GM06990 (cell line): ENCODE data around the gene ESR1.

Experiments used
- DNase-seq: peaks from one replicate; pipeline ENCODE4 v3.0.0-alpha.2; 2011; ENCODE audit not compliant: insufficient read length; ENCODE audit errors: extremely low read depth
- H3K27me3 ChIP-seq: replicated peaks from 2 replicates; pipeline ENCODE4 v1.6.0; 2011; ENCODE audit warnings: low read length; ENCODE audit not compliant: control insufficient read depth, insufficient read depth
- H3K36me3 ChIP-seq: 2 replicates; pipeline ENCODE4 v1.5.1; 2011; ENCODE audit warnings: low read length; ENCODE audit not compliant: control insufficient read depth, insufficient read depth
- H3K4me3 ChIP-seq: replicated peaks from 2 replicates; pipeline ENCODE4 v1.5.1; 2011; ENCODE audit warnings: low read depth, mild to moderate bottlenecking, control low read depth, low read length
- CTCF ChIP-seq: IDR thresholded peaks from 2 replicates; pipeline ENCODE4 v1.5.1; 2011; ENCODE audit warnings: low read length, control low read depth, mild to moderate bottlenecking, inconsistent platforms; ENCODE audit not compliant: insufficient read depth, poor library complexity, severe bottlenecking

ESR1 gene

GRCh38 chr6:152052061-152052460 lies 244.6 kb downstream of the ESR1 start:
- DNase-seq: no peak
- Histone ChIP-seq H3K27me3 (no peaks in the 10 kb centered on the region; the same call in 1 of the 2 replicates), H3K4me3 (no peak overlapping the region), H3K36me3 (no peaks in the 10 kb centered on the region)
- no peak for TF ChIP-seq CTCF

GRCh38 chr6:152053332-152053731 lies 245.8 kb downstream of the ESR1 start:
- no peak for DNase-seq
- H3K4me3 ChIP-seq: no peak overlapping the region
- H3K27me3 ChIP-seq: no peaks in the 10 kb centered on the region; the same call in 1 of the 2 replicates
- H3K36me3 ChIP-seq: no peaks in the 10 kb centered on the region
- no peak for TF ChIP-seq CTCF

- DNase-seq: no peak
- TF ChIP-seq CTCF: no peak
- no peaks in the 10 kb centered on the region; the same call in 1 of the 2 replicates for H3K27me3 ChIP-seq
- H3K4me3 ChIP-seq: no peak overlapping the region
- H3K36me3 ChIP-seq: no peaks in the 10 kb centered on the region
Observed at GRCh38 chr6:152054441-152054840, 247.0 kb downstream of the ESR1 start.

- Histone ChIP-seq H3K4me3 (no peak overlapping the region), H3K27me3 (no peaks in the 10 kb centered on the region; the same call in 1 of the 2 replicates), H3K36me3 (no peaks in the 10 kb centered on the region)
- DNase-seq: no peak
- TF ChIP-seq CTCF: no peak
Observed at GRCh38 chr6:152055517-152055916, 248.0 kb downstream of the ESR1 start.

GRCh38 chr6:152057832-152058498 lies 250.5 kb downstream of the ESR1 start:
- TF ChIP-seq CTCF: no peak
- DNase-seq: no peak
- Histone ChIP-seq H3K27me3 (no peaks in the 10 kb centered on the region; the same call in 1 of the 2 replicates), H3K36me3 (no peaks in the 10 kb centered on the region), H3K4me3 (no peak overlapping the region)
